SK-N-SH (cell line): ENCODE results near the gene HTRA3. TPM values are rescaled to one million over a fixed set of nuclear protein-coding genes. Genes with fewer than 3 reads are reported as not detected.
A peak's percentile ranks its signal among the peaks of the same experiment; 100 is the strongest.

Experiments used
- CTCF ChIA-PET: fragments of 300-600, 350-600 bp; formaldehyde crosslinking; extraction: SDS; loops from one replicate; lab custom pipeline; 2021; lab: Yijun Ruan, JAX
- POLR2A ChIA-PET: fragments of 350-600 bp; sonication (Branson Sonifier 250); formaldehyde crosslinking; extraction: SDS; loops from one replicate; lab custom pipeline; 2020; ENCODE audit warnings: antibody characterized with exemption, inconsistent platforms; lab: Yijun Ruan, JAX
- DNase-seq: peaks from one replicate; pipeline ENCODE4 v3.0.0; 2012
- H2AFZ ChIP-seq: fragments of 200-600 bp; sonication (generic); 2 replicates; pipeline ENCODE4 v1.8.1; 2016; ENCODE audit warnings: antibody characterized with exemption, mild to moderate bottlenecking, low read depth
- H3F3A ChIP-seq: fragments of 200-600 bp; sonication (generic); replicated peaks from 2 replicates; pipeline ENCODE3; 2016; ENCODE audit warnings: antibody characterized with exemption, mild to moderate bottlenecking; ENCODE audit not compliant: insufficient read depth
- H3K27ac ChIP-seq, 2 experiments: fragments of 200-500 bp in 1 of 2; fragments of 200-600 bp in 1 of 2; sonication (Bioruptor generic) in 1 of 2; sonication (generic), shearing (Covaris generic) in 1 of 2; 2 replicates each; pipeline versions ENCODE4 v1.5.1 to v1.6.1; 2014 to 2016; ENCODE audit warnings: low read depth in 2 of 2, inconsistent platforms in 1 of 2, low read length in 1 of 2, mild to moderate bottlenecking in 1 of 2, mixed read lengths in 1 of 2
- H3K27me3 ChIP-seq: fragments of 200-600 bp; sonication (generic), shearing (Covaris generic); 2 replicates; pipeline ENCODE4 v1.6.1; 2016; ENCODE audit warnings: mixed run types; ENCODE audit not compliant: insufficient read depth
- H3K36me3 ChIP-seq, 2 experiments: fragments of 200-500 bp in 1 of 2; fragments of 200-600 bp in 1 of 2; sonication (Bioruptor generic) in 1 of 2; sonication (generic) in 1 of 2; replicated peaks in 1 of 2; 2 replicates each; pipeline versions ENCODE3 to v1.5.1; 2014 to 2016; ENCODE audit warnings: low read length in 1 of 2, mild to moderate bottlenecking in 1 of 2; ENCODE audit not compliant: insufficient read depth in 2 of 2, control insufficient read depth in 1 of 2
- H3K4me1 ChIP-seq, 2 experiments: fragments of 200-500 bp in 1 of 2; fragments of 200-600 bp in 1 of 2; sonication (Bioruptor generic) in 1 of 2; sonication (generic), shearing (Covaris generic) in 1 of 2; 2 replicates each; pipeline versions ENCODE4 v1.5.1 to v1.6.1; 2014 to 2016; ENCODE audit warnings: low read depth in 1 of 2, low read length in 1 of 2, mixed run types in 1 of 2; ENCODE audit not compliant: insufficient read depth in 2 of 2, control insufficient read depth in 1 of 2
- H3K4me2 ChIP-seq: fragments of 200-600 bp; sonication (generic), shearing (Covaris generic); 2 replicates; pipeline ENCODE4 v1.6.1; 2017; ENCODE audit warnings: mixed run types
- H3K4me3 ChIP-seq, 2 experiments: fragments of 200-500 bp in 1 of 2; fragments of 200-600 bp in 1 of 2; sonication (Bioruptor generic) in 1 of 2; sonication (generic), shearing (Covaris generic) in 1 of 2; 2 replicates each; pipeline versions ENCODE4 v1.5.1 to v1.8.1; 2014 to 2016; ENCODE audit warnings: low read depth in 2 of 2, inconsistent platforms in 1 of 2, low read length in 1 of 2, mild to moderate bottlenecking in 1 of 2, mixed read lengths in 1 of 2, moderate library complexity in 1 of 2
- H3K79me2 ChIP-seq: fragments of 200-600 bp; sonication (generic); 2 replicates; pipeline ENCODE4 v1.8.1; 2017; ENCODE audit warnings: mild to moderate bottlenecking; ENCODE audit not compliant: insufficient read depth
- H3K9ac ChIP-seq: fragments of 200-600 bp; sonication (generic); 2 replicates; pipeline ENCODE4 v1.6.1; 2017; ENCODE audit warnings: mixed run types
- H3K9me2 ChIP-seq: fragments of 200-600 bp; sonication (generic); 2 replicates; pipeline ENCODE4 v1.6.1; 2017; ENCODE audit warnings: mixed run types
- H3K9me3 ChIP-seq: fragments of 200-600 bp; sonication (generic); 2 replicates; pipeline ENCODE4 v1.6.1; 2017; ENCODE audit warnings: mixed run types, mild to moderate bottlenecking, moderate library complexity
- H4K20me1 ChIP-seq: fragments of 200-600 bp; sonication (generic); 2 replicates; pipeline ENCODE4 v1.6.1; 2017; ENCODE audit warnings: mild to moderate bottlenecking, mixed run types; ENCODE audit not compliant: insufficient read depth
- CHD2 ChIP-seq: fragments of 150-350 bp; IDR thresholded peaks from 2 replicates; pipeline ENCODE4 v1.6.1; 2018; ENCODE audit warnings: low read length; ENCODE audit not compliant: partially characterized antibody
- ELF1 ChIP-seq: IDR thresholded peaks from 2 replicates; pipeline ENCODE4 v1.4.0; 2012
- EP300 ChIP-seq, 2 experiments: IDR thresholded peaks; 2 replicates each; pipeline versions ENCODE4 v1.4.0 to v1.6.1; 2012; ENCODE audit warnings: borderline replicate concordance in 1 of 2, low read depth in 1 of 2, low read length in 1 of 2
- EZH2phosphoT487 ChIP-seq: fragments of 200-600 bp; sonication (generic); IDR thresholded peaks from 2 replicates; pipeline ENCODE4 v1.6.1; 2017; ENCODE audit warnings: low read depth, mixed run types, mild to moderate bottlenecking, antibody characterized with exemption, moderate library complexity, borderline replicate concordance
- IRF3 ChIP-seq: fragments of 150-350 bp; IDR thresholded peaks from 2 replicates; pipeline ENCODE4 v1.6.1; 2016; ENCODE audit warnings: mild to moderate bottlenecking, low read depth, low read length
- JUND ChIP-seq: IDR thresholded peaks from 2 replicates; pipeline ENCODE4 v1.4.0; 2012
- MEF2A ChIP-seq: IDR thresholded peaks from 2 replicates; pipeline ENCODE4 v1.4.0; 2012; ENCODE audit warnings: low read depth, borderline replicate concordance
- MXI1 ChIP-seq: IDR thresholded peaks from 2 replicates; pipeline ENCODE4 v1.6.1; 2012; ENCODE audit warnings: mild to moderate bottlenecking, low read depth, low read length, improper control_type of control experiment
- NFIC ChIP-seq: IDR thresholded peaks from 2 replicates; pipeline ENCODE4 v1.4.0; 2012; ENCODE audit warnings: borderline replicate concordance
- NRF1 ChIP-seq: IDR thresholded peaks from 2 replicates; pipeline ENCODE4 v1.6.1; 2012; ENCODE audit warnings: low read depth, mild to moderate bottlenecking, low read length
- RCOR1 ChIP-seq: fragments of 150-350 bp; IDR thresholded peaks from 2 replicates; pipeline ENCODE4 v1.6.1; 2017; ENCODE audit warnings: antibody characterized with exemption, low read length
- RXRA ChIP-seq: IDR thresholded peaks from 2 replicates; pipeline ENCODE4 v1.4.0; 2012; ENCODE audit warnings: low read depth, mild to moderate bottlenecking, borderline replicate concordance
- TCF12 ChIP-seq: IDR thresholded peaks from 2 replicates; pipeline ENCODE4 v1.4.0; 2012
- TEAD4 ChIP-seq: IDR thresholded peaks from 2 replicates; pipeline ENCODE4 v1.4.0; 2012; ENCODE audit warnings: mild to moderate bottlenecking, borderline replicate concordance; ENCODE audit not compliant: insufficient read depth
- ZBTB33 ChIP-seq: IDR thresholded peaks from 2 replicates; pipeline ENCODE4 v1.4.0; 2012; ENCODE audit warnings: low read depth, borderline replicate concordance
- WGBS: methylation state at CpG from one replicate; pipeline ENCODE4 v1.1.6; 2017; ENCODE audit warnings: low lambda C conversion rate; 5-methylcytosine and 5-hydroxymethylcytosine counted together
- polyA plus RNA-seq, 3 experiments: library from polyadenylated mRNA; depleted of rRNA; stranded (reverse); fragments of >200 nt; gene quantifications; 2 replicates each; pipeline ENCODE4 v1.2.3, GENCODE V29; 2012
- TF ChIP-seq, protein P1 (sequence below): fragments of 150-350 bp; IDR thresholded peaks from 2 replicates; pipeline ENCODE4 v1.6.1; 2017; ENCODE audit warnings: antibody characterized with exemption, low read length, low read depth, borderline replicate concordance
- TF ChIP-seq, protein P2 (sequence below): IDR thresholded peaks from 2 replicates; pipeline ENCODE4; 2012
- TF ChIP-seq, protein P3 (sequence below): IDR thresholded peaks from 2 replicates; pipeline ENCODE4 v1.4.0; 2012; ENCODE audit warnings: low read depth

Gene HTRA3
- polyA plus RNA-seq, 1 of the 3 experiments (the other 2 are of a cell fraction): 0.05 TPM

GRCh38 chr4:8228319-8229250, 41.0 kb upstream of the HTRA3 start:
- DNase-seq: no peak
- Histone ChIP-seq H3K4me2 (no peak overlapping the region), H3F3A (no peaks in the 10 kb centered on the region), H3K79me2 (no peaks in the 10 kb centered on the region), H4K20me1 (no peaks in the 10 kb centered on the region), H3K9ac (no peak overlapping the region), H3K27ac (peak overlapping the region in 1 of 2 experiments; percentile 17; a peak in 1 of 4 replicates), H3K4me1 (peaks cover 0 to 22% of the 10 kb centered on the region in 2 experiments; a peak in 1 of 4 replicates), H3K27me3 (no peaks in the 10 kb centered on the region), H3K9me3 (no peaks in the 10 kb centered on the region), H3K9me2 (no peaks in the 10 kb centered on the region), H3K36me3 (no peaks in the 10 kb centered on the region), H2AFZ (no peak overlapping the region), H3K4me3 (no peak overlapping the region)
- CTCF ChIA-PET: interaction anchor here (0.6 to 5.6 kb wide), 5 partner anchors 10 to 192 kb away, joined by 3 to 42 read pairs (median 3); no protein-coding TSS in a partner anchor
- WGBS: 81% methylated on average over 22 of the region's 39 CpGs
- TF ChIP-seq NFIC (no peak), ZBTB33 (no peak), TCF12 (peak; percentile 68)
- POLR2A ChIA-PET: interaction anchor here (0.5 kb wide), 1 partner anchor 11 kb away, joined by 3 read pairs; no protein-coding TSS in a partner anchor

GRCh38 chr4:8229331-8229975, 40.1 kb upstream of the HTRA3 start:
- Histone ChIP-seq H3K4me1 (peaks cover 0 to 22% of the 10 kb centered on the region in 2 experiments; a peak in 1 of 4 replicates), H3K4me3 (no peak overlapping the region), H3K4me2 (no peak overlapping the region), H2AFZ (no peak overlapping the region), H3K9me3 (no peaks in the 10 kb centered on the region), H4K20me1 (no peaks in the 10 kb centered on the region), H3F3A (no peaks in the 10 kb centered on the region), H3K27me3 (no peaks in the 10 kb centered on the region), H3K36me3 (no peaks in the 10 kb centered on the region), H3K27ac (no peak overlapping the region), H3K9me2 (no peaks in the 10 kb centered on the region), H3K79me2 (no peaks in the 10 kb centered on the region), H3K9ac (no peak overlapping the region)
- WGBS: 94% methylated on average over 13 of the region's 17 CpGs
- no peak for DNase-seq
- ChIA-PET POLR2A (interaction anchor here (0.5 kb wide), 1 partner anchor 12 kb away, joined by 3 read pairs; no protein-coding TSS in a partner anchor), CTCF (interaction anchor here (0.6 to 5.6 kb wide), 4 partner anchors 9 to 188 kb away, joined by 3 to 42 read pairs (median 14); no protein-coding TSS in a partner anchor)
- TF ChIP-seq JUND: no peak
- TF ChIP-seq EP300 (IDR thresholded peaks at IDR 0.05; ENCODE audit: borderline replicate concordance in 1 of 2, low read depth in 1 of 2, low read length in 1 of 2): no peak
- no peak for TF ChIP-seq NFIC
- TF ChIP-seq, protein P1, sequence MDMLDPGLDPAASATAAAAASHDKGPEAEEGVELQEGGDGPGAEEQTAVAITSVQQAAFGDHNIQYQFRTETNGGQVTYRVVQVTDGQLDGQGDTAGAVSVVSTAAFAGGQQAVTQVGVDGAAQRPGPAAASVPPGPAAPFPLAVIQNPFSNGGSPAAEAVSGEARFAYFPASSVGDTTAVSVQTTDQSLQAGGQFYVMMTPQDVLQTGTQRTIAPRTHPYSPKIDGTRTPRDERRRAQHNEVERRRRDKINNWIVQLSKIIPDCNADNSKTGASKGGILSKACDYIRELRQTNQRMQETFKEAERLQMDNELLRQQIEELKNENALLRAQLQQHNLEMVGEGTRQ: no peak
- TF ChIP-seq ELF1: no peak
- TF ChIP-seq EZH2phosphoT487: no peak
- no peak for TF ChIP-seq MEF2A
- TF ChIP-seq, protein P2, sequence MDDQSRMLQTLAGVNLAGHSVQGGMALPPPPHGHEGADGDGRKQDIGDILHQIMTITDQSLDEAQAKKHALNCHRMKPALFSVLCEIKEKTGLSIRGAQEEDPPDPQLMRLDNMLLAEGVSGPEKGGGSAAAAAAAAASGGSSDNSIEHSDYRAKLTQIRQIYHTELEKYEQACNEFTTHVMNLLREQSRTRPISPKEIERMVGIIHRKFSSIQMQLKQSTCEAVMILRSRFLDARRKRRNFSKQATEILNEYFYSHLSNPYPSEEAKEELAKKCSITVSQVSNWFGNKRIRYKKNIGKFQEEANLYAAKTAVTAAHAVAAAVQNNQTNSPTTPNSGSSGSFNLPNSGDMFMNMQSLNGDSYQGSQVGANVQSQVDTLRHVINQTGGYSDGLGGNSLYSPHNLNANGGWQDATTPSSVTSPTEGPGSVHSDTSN: no peak
- no peak for TF ChIP-seq TEAD4
- TF ChIP-seq RXRA: no peak
- no peak for TF ChIP-seq MXI1
- TF ChIP-seq, protein P3, sequence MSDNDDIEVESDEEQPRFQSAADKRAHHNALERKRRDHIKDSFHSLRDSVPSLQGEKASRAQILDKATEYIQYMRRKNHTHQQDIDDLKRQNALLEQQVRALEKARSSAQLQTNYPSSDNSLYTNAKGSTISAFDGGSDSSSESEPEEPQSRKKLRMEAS: no peak
- TF ChIP-seq CHD2: no peak
- no peak for TF ChIP-seq NRF1
- no peak for TF ChIP-seq RCOR1
- TF ChIP-seq IRF3: no peak
- TF ChIP-seq, all 33 proteins: peak for 0
